K562 (cell line): ENCODE results near the gene NT5C. TPM values are rescaled to one million over a fixed set of nuclear protein-coding genes. Genes with fewer than 3 reads are reported as not detected.
A peak's percentile ranks its signal among the peaks of the same experiment; 100 is the strongest.

Experiments used
- ARID1B ChIP-seq: fragments of 450-650 bp; IDR thresholded peaks from 2 replicates; pipeline ENCODE4 v1.6.1; 2016; ENCODE audit warnings: antibody characterized with exemption, mild to moderate bottlenecking, inconsistent platforms
- ATF1 ChIP-seq, 2 experiments: fragments of 450-650 bp in 1 of 2; IDR thresholded peaks; 2 replicates each; pipeline ENCODE4 v1.6.1; 2016; ENCODE audit warnings: missing compliant biosample characterization in 1 of 2, missing genetic modification characterization in 1 of 2
- CCNT2 ChIP-seq: IDR thresholded peaks from 2 replicates; pipeline ENCODE4 v1.6.1; 2011; ENCODE audit warnings: borderline replicate concordance, low read depth, mild to moderate bottlenecking, moderate library complexity, mixed read lengths, low read length; ENCODE audit not compliant: insufficient read length; ENCODE audit errors: extremely low read depth
- DIDO1 ChIP-seq: fragments of 450-650 bp; IDR thresholded peaks from 2 replicates; pipeline ENCODE4 v1.6.1; 2016; ENCODE audit warnings: low read depth, missing biosample characterization, missing genetic modification characterization
- FOXP1 ChIP-seq: sonication (generic); formaldehyde crosslinking; IDR thresholded peaks from 2 replicates; pipeline ENCODE4 v1.8.0; 2022; ENCODE audit warnings: mild to moderate bottlenecking, missing genetic modification reagents
- KAT7 ChIP-seq: sonication (generic); formaldehyde crosslinking; IDR thresholded peaks from 2 replicates; pipeline ENCODE4 v1.8.0; 2022; ENCODE audit warnings: missing genetic modification reagents, mild to moderate bottlenecking, borderline replicate concordance
- KLF1 ChIP-seq: fragments of 450-650 bp; IDR thresholded peaks from 2 replicates; pipeline ENCODE4 v1.6.1; 2016; ENCODE audit warnings: missing genetic modification characterization, missing compliant biosample characterization
- MGA ChIP-seq: fragments of 450-650 bp; IDR thresholded peaks from 2 replicates; pipeline ENCODE4 v1.6.1; 2016; ENCODE audit warnings: mild to moderate bottlenecking, moderate library complexity
- PML ChIP-seq: IDR thresholded peaks from 2 replicates; pipeline ENCODE4 v1.6.1; 2012; ENCODE audit warnings: low read length, inconsistent platforms
- RBBP5 ChIP-seq: fragments of 200-600 bp; sonication (generic); IDR thresholded peaks from 2 replicates; pipeline ENCODE4 v1.6.1; 2012; ENCODE audit warnings: borderline replicate concordance, mild to moderate bottlenecking, low read length, control low read depth, inconsistent platforms; ENCODE audit not compliant: insufficient read depth, poor library complexity, severe bottlenecking
- ZNF316 ChIP-seq: fragments of 450-650 bp; IDR thresholded peaks from 2 replicates; pipeline ENCODE4 v1.6.1; 2016
- polyA plus RNA-seq, 8 experiments: library from polyadenylated mRNA; depleted of rRNA in 4 of 8; stranded (reverse) in 5 of 8; unstranded in 3 of 8; fragments of >200 nt; fragmentation: Nextera tagmentation in 2 of 8; fragmentation: Illumina TruSeq in 1 of 8; extraction: Ambion mirVana in 2 of 8; extraction: Trizol in 1 of 8; gene quantifications; 2 replicates each; pipeline versions ENCODE4 v1.2.1 to v1.2.3, GENCODE V29; 2011 to 2014; ENCODE audit warnings: inconsistent platforms in 1 of 8, missing spikeins in 1 of 8
- total RNA-seq, 7 experiments: library from RNA; depleted of rRNA in 6 of 7; stranded (reverse); fragments of >200 nt in 6 of 7; fragmentation: Illumina TruSeq in 2 of 7; extraction: Trizol in 2 of 7; gene quantifications; 2 replicates each; pipeline versions ENCODE4 v1.2.1 to v1.2.3, GENCODE V29; 2011 to 2021; ENCODE audit warnings: low replicate concordance in 1 of 7
- TF ChIP-seq, protein P1 (sequence below): sonication (generic); formaldehyde crosslinking; IDR thresholded peaks from 2 replicates; pipeline ENCODE4 v1.5.0; 2020; ENCODE audit warnings: missing genetic modification reagents
- TF ChIP-seq, protein P2 (sequence below): IDR thresholded peaks from 2 replicates; pipeline ENCODE4 v1.6.1; 2012; ENCODE audit warnings: low read depth, low read length, improper control_type of control experiment, borderline replicate concordance

NT5C gene
- total and polyA plus RNA-seq, 9 of the 15 experiments (the other 6 are each of a cell fraction or from before 2014, with no cell fraction given): 2.9 to 205 (median 45.0) TPM

- TF ChIP-seq RBBP5: no peak
- peak; percentile 52 for TF ChIP-seq MGA
- no peak for TF ChIP-seq ATF1 (CRISPR knock-in tag; IDR thresholded peaks at IDR 0.05)
- peak; percentile 55 for TF ChIP-seq ATF1 (tag; IDR thresholded peaks at IDR 0.05)
- TF ChIP-seq ARID1B: peak; percentile 78
- peak; percentile 89 for TF ChIP-seq ZNF316
- no peak for TF ChIP-seq KAT7 (CRISPR knock-in tag)
- TF ChIP-seq CCNT2: peak; percentile 73
- TF ChIP-seq, protein P1, sequence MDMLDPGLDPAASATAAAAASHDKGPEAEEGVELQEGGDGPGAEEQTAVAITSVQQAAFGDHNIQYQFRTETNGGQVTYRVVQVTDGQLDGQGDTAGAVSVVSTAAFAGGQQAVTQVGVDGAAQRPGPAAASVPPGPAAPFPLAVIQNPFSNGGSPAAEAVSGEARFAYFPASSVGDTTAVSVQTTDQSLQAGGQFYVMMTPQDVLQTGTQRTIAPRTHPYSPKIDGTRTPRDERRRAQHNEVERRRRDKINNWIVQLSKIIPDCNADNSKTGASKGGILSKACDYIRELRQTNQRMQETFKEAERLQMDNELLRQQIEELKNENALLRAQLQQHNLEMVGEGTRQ: no peak
- no peak for TF ChIP-seq DIDO1 (tag)
- TF ChIP-seq, protein P2, sequence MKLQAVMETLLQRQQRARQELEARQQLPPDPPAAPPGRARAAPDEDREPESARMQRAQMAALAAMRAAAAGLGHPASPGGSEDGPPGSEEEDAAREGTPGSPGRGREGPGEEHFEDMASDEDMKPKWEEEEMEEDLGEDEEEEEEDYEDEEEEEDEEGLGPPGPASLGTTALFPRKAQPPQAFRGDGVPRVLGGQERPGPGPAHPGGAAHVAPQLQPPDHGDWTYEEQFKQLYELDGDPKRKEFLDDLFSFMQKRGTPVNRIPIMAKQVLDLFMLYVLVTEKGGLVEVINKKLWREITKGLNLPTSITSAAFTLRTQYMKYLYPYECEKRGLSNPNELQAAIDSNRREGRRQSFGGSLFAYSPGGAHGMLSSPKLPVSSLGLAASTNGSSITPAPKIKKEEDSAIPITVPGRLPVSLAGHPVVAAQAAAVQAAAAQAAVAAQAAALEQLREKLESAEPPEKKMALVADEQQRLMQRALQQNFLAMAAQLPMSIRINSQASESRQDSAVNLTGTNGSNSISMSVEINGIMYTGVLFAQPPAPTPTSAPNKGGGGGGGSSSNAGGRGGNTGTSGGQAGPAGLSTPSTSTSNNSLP: no peak
- peak; percentile 97 for TF ChIP-seq KLF1
- TF ChIP-seq PML: peak; percentile 22; the same call in 1 of the 2 replicates
- TF ChIP-seq FOXP1 (CRISPR knock-in tag): no peak
Observed at GRCh38 chr17:75096082-75096625, 35.4 kb downstream of the NT5C start (continued).
